Subcutaneous abdominal adipose tissue (tissue), 5 donors: Measurements from ENCODE around the gene GRM3.

Experiments
- H3K27ac ChIP-seq: one replicate; pipeline ENCODE4 v1.7.0; 2013; ENCODE audit warnings: low read depth, mild to moderate bottlenecking, inconsistent platforms, low read length, moderate library complexity
- H3K27me3 ChIP-seq, 5 donors: one replicate each; pipeline ENCODE4 v1.7.0; 2013; ENCODE audit warnings: low read length in 5 of 5, inconsistent platforms in 1 of 5; ENCODE audit not compliant: control insufficient read depth in 5 of 5, insufficient read depth in 4 of 5
- H3K36me3 ChIP-seq, 5 donors: one replicate each; pipeline ENCODE4 v1.7.0; 2013; ENCODE audit warnings: low read length in 5 of 5; ENCODE audit not compliant: control insufficient read depth in 5 of 5, insufficient read depth in 5 of 5
- H3K4me1 ChIP-seq, 5 donors: one replicate each; pipeline ENCODE4 v1.7.0; 2013; ENCODE audit warnings: low read length in 5 of 5, mild to moderate bottlenecking in 3 of 5, moderate library complexity in 1 of 5; ENCODE audit not compliant: control insufficient read depth in 5 of 5, insufficient read depth in 5 of 5
- H3K4me3 ChIP-seq, 5 donors: one replicate each; pipeline ENCODE4 v1.7.0; 2013; ENCODE audit warnings: low read length in 5 of 5, low read depth in 1 of 5
- H3K9ac ChIP-seq, 5 donors: one replicate each; pipeline ENCODE4 v1.7.0; 2013; ENCODE audit warnings: low read length in 5 of 5, mild to moderate bottlenecking in 4 of 5, moderate library complexity in 3 of 5
- H3K9me3 ChIP-seq, 5 donors: one replicate each; pipeline ENCODE4 v1.7.0; 2013; ENCODE audit warnings: low read length in 5 of 5; ENCODE audit not compliant: control insufficient read depth in 5 of 5
- donor health status: healthy.
- donor health status: healthy.
- donor health status: healthy.
- donor health status: healthy.
- donor health status: healthy.

The GRM3 gene

DNA sequence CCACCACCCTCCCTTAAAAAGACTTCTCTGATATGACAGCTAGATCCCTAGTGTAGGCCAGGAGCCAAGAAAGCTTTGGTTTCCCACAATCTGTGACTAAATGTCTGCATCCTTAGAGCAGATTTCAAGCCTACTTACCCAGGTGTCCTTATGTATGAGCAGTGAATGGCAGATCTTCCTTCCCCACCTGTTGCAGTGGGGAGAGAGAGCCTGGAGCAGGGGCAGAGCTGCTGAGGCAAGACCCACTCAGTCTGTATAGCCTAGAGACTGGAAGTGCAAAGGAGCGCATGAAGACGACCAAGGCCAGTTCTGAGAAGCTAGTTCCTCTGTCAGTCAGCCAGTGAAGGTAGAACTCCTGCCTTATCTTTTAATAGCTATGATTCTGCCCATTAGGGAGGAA lies 180.1 kb downstream of the GRM3 start:
- Histone ChIP-seq H3K4me3 (no peak overlapping the region), H3K27me3 (no peaks in the 10 kb centered on the region), H3K27ac (no peak overlapping the region), H3K9me3 (no peaks in the 10 kb centered on the region), H3K4me1 (no peaks in the 10 kb centered on the region), H3K36me3 (no peaks in the 10 kb centered on the region), H3K9ac (no peak overlapping the region)

DNA sequence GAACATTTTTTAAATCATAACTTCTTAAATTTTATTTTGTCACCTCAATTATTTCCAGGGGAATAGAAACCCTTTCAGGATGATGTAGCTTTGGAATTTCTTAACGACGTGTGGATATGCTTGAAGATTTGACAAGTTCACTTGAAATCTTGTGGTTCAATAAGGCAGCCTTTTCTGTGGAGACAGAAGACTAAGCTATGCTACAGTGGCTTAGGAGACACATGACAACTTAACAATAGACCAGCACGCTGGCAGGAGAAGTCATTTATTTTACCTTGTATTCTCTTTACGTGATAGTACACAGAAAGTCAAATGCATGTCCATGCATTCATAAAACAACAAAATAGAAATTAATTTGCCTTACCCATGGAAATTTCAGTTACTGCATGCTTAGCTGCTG lies 181.6 kb downstream of the GRM3 start:
- H3K9ac ChIP-seq: no peak overlapping the region
- no peak overlapping the region for H3K27ac ChIP-seq
- H3K27me3 ChIP-seq: no peaks in the 10 kb centered on the region
- no peaks in the 10 kb centered on the region for H3K4me1 ChIP-seq
- H3K9me3 ChIP-seq: no peaks in the 10 kb centered on the region
- H3K4me3 ChIP-seq: no peak overlapping the region
- H3K36me3 ChIP-seq: no peaks in the 10 kb centered on the region

DNA sequence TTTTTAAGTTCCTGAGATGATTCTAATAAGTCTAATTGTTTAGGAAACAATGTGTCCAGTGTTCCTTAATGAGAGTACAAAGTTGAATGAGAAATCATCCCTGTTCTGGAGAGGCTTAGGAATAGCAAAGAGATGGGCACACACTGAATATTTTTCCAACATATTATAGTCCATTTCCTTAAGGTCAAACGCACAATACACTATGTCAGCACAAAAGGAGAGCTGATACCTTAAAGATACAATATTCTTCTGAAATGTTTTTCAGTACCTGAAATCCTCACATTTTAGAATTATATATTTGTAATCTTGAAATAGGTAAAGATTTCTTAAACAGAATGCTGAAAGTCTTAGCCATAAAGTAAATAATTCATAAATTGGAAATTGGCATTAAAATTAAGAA lies 183.2 kb downstream of the GRM3 start:
- H3K4me1 ChIP-seq: no peaks in the 10 kb centered on the region

DNA sequence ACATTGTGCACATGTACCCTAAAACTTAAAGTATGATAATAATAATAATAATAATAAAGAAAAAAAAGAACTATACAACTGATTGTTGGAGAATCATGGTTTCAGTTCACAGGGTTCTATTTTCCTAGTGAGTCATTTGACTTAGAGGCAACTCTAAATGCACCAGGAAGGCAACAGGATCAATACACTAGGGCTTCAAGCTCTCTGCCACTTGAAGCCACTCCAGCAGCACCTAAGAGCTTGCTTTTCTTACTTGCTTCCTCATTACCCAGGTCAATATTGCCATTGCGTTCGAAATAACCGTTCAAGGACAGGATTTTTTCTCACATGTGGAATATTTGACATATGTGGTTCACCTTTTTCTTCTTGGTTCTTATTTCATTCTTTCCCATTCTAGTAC lies 189.7 kb downstream of the GRM3 start:
- Histone ChIP-seq H3K27me3 (no peaks in the 10 kb centered on the region), H3K9ac (no peak overlapping the region), H3K36me3 (no peaks in the 10 kb centered on the region), H3K4me3 (no peak overlapping the region), H3K9me3 (no peaks in the 10 kb centered on the region), H3K4me1 (no peaks in the 10 kb centered on the region), H3K27ac (no peak overlapping the region)

More for the DNA sequence above, 183.2 kb downstream of the GRM3 start:
- H3K36me3 ChIP-seq: no peaks in the 10 kb centered on the region
- H3K9me3 ChIP-seq: no peaks in the 10 kb centered on the region
- H3K27ac ChIP-seq: no peak overlapping the region
- no peak overlapping the region for H3K4me3 ChIP-seq
- H3K9ac ChIP-seq: no peak overlapping the region
- no peaks in the 10 kb centered on the region for H3K27me3 ChIP-seq

DNA sequence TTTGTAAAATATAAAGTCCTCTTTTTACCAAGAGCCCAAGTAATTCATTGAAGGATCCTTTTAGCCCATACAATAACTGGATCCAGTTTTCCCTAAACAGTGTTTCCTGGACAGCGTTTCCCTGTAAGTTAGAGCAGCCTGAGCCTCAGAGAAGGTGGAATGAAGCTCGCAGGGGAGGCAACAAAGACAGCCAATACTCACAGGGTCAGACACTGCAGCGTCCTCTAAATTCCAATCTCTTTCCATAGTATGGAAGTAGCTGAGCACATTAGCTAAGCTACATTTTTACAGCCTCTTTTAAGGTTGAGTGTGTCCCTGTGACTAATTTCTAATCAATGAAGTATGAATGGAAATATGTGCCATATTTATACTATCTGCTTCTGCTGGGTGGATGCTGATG lies 193.5 kb downstream of the GRM3 start:
- Histone ChIP-seq H3K4me1 (no peaks in the 10 kb centered on the region), H3K27ac (no peak overlapping the region), H3K4me3 (no peak overlapping the region), H3K27me3 (no peaks in the 10 kb centered on the region), H3K9me3 (no peaks in the 10 kb centered on the region), H3K36me3 (no peaks in the 10 kb centered on the region), H3K9ac (no peak overlapping the region)

DNA sequence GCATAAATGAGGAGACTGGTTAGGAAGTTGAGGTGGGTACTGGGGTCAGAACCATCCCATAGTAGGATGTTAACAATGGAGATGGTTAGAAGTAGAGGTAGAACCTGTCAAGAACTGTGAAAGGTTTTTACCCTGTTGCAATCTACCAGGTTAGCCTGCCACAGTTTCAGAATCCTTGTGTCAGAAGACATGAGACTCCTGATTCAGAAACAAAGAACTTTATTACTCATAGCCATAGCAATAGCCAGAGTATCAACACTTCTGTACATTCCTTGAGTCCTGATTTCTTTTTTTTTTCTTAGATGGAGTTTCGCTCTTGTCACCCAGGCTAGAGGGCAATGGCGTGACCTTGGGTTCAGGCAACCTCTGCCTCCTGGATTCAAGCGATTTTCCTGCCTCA lies 200.9 kb downstream of the GRM3 start:
- Histone ChIP-seq H3K4me3 (no peak overlapping the region), H3K27ac (no peak overlapping the region), H3K27me3 (no peaks in the 10 kb centered on the region), H3K4me1 (no peaks in the 10 kb centered on the region), H3K36me3 (no peaks in the 10 kb centered on the region), H3K9ac (no peak overlapping the region), H3K9me3 (no peaks in the 10 kb centered on the region)

DNA sequence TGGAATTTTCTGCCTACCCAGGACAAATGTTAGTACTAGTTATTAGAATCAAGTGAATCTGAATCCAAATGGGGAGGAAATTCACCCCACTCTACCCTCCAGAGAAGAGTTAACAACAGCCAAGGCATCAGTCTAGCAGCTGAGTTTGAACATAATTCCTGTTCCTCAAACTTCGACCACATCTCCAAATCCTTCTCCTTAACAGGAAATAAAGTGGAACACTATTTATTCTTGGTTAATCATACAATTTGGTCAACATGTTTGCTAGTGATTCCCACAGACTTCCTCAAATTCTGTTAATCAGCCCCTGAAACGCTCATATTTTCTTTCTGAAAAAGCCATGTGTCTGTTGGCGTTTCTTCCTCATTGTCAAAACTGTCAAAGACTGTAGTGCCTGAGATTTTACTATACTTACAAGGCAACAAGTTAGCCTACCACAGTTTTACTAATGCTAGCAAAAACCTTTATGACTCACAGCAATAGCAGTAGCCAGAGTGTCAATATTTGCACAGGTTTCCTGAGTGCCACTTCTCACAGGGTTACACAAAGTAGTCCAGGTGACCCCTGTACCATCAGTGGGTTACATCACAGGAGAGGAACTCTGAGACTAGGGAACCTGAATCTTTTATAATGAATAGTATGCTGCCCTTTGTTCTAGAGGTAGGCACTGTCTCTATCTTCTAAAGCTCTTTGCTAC lies 202.9 kb downstream of the GRM3 start:
- Histone ChIP-seq H3K27ac (no peak overlapping the region), H3K4me3 (no peak overlapping the region), H3K9ac (no peak overlapping the region), H3K9me3 (no peaks in the 10 kb centered on the region), H3K4me1 (no peaks in the 10 kb centered on the region), H3K36me3 (no peaks in the 10 kb centered on the region), H3K27me3 (no peaks in the 10 kb centered on the region)

DNA sequence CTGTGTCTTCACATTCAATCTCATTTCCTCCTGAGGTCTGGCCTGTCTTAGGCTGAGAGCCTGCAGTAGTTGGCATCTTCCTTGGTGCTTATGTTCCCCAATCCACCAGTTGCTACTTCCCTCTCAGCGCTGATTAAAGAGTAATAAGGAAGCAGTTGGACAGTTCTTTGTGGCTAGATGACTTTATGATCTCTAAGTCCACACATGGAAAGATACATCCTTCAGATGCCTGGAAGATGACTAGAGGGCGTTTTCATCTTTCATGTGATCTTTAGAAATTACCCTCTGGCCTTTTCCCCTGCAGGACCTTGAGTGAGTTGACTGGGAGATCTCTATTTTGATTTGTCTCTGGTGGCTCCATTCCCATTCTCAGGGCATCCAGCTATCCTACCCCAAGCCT lies 204.5 kb downstream of the GRM3 start:
- Histone ChIP-seq H3K4me3 (no peak overlapping the region), H3K9me3 (no peaks in the 10 kb centered on the region), H3K27ac (no peak overlapping the region), H3K4me1 (no peaks in the 10 kb centered on the region), H3K27me3 (no peaks in the 10 kb centered on the region), H3K36me3 (no peaks in the 10 kb centered on the region), H3K9ac (no peak overlapping the region)

DNA sequence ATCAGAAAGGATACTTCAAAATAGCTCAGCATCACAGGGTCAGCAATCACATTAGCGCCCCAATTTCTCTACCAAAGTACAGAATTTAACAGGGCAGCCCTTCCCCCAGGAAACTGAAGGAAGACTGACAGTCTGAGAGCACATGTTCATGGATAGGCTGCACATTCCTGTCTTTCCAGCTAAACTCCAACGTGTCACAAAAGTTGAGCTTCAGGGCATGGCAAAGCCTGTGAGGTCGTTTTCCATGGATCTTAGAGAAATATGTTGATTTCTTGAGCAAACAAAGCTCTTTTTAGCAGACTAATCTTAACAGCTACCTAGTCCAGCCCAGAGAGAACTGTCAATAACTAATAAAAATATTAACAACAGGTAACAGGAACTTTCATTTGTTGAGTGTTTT lies 207.9 kb downstream of the GRM3 start:
- no peak overlapping the region for H3K9ac ChIP-seq

DNA sequence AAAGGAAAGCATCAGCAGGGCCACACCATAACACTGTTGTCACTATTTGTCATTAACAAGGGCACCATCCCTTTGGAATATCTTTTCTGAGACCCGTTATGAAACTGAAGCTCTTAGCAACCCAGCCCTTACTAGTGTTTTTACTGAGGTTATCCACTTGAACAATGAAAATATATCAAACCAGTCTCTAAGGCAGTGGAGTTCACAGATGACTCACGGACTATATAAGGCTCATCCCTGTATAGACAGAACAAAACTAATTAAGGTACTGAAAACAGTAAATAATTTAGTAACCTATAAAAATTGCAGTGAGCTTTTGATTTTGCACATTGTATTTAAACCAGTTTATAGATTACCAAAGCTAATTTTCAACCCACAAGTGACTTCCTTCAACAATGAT lies 219.7 kb downstream of the GRM3 start:
- Histone ChIP-seq H3K27ac (no peak overlapping the region), H3K36me3 (peaks cover 0 to 2% (median 0%) of the 10 kb centered on the region in 5 donors), H3K4me3 (no peak overlapping the region), H3K4me1 (no peaks in the 10 kb centered on the region), H3K9ac (no peak overlapping the region), H3K27me3 (no peaks in the 10 kb centered on the region), H3K9me3 (peaks cover 0 to 6% (median 4%) of the 10 kb centered on the region in 5 donors)

More for the DNA sequence above, 207.9 kb downstream of the GRM3 start:
- Histone ChIP-seq H3K27me3 (no peaks in the 10 kb centered on the region), H3K36me3 (no peaks in the 10 kb centered on the region), H3K4me3 (no peak overlapping the region), H3K9me3 (no peaks in the 10 kb centered on the region), H3K4me1 (no peaks in the 10 kb centered on the region), H3K27ac (no peak overlapping the region)
